Measurements from ENCODE around the gene FKBP14.

Gene FKBP14

GRCh38 chr7:29989257-29989995, 37.1 kb downstream of the FKBP14 start, which contains the start of gene SCRN1:
Gene SCRN1, minus strand, starts transcription at chr7:29989801. Its CDS starts 20,734 bp downstream, at chr7:29969067.
- no peak for TF ChIP-seq CTCF (IDR thresholded peaks at IDR 0.05; ENCODE audit: low read depth, low read length)
- Histone ChIP-seq H3K27ac (peak within 1 kb of the TSS; percentile 88), H3K4me3 (ENCODE audit: low read depth, low read length) (peak within 1 kb of the TSS; percentile 99), H3K27me3 (ENCODE audit: insufficient read depth, low read depth, severe bottlenecking) (no peaks in the 10 kb centered on the region), H3K36me3 (peaks cover 7% of the 10 kb centered on the region), H3K9me3 (ENCODE audit: severe bottlenecking) (peaks cover 5% of the 10 kb centered on the region)
- peak; percentile 76 for DNase-seq

GRCh38 chr7:29988424-29989256, 37.9 kb downstream of the FKBP14 start:
- Histone ChIP-seq H3K27me3 (ENCODE audit: insufficient read depth, low read depth, severe bottlenecking) (no peaks in the 10 kb centered on the region), H3K4me3 (ENCODE audit: low read depth, low read length) (peak overlapping the region; percentile 99), H3K27ac (peak overlapping the region; percentile 88), H3K36me3 (peaks cover 7% of the 10 kb centered on the region), H3K9me3 (ENCODE audit: severe bottlenecking) (peaks cover 4% of the 10 kb centered on the region)
- no peak for TF ChIP-seq CTCF (IDR thresholded peaks at IDR 0.05; ENCODE audit: low read depth, low read length)
- peak; percentile 71 for DNase-seq

- Histone ChIP-seq H3K9me3 (ENCODE audit: severe bottlenecking) (peaks cover 2% of the 10 kb centered on the region), H3K36me3 (peaks cover 7% of the 10 kb centered on the region), H3K27me3 (ENCODE audit: insufficient read depth, low read depth, severe bottlenecking) (no peaks in the 10 kb centered on the region), H3K4me3 (ENCODE audit: low read depth, low read length) (peak overlapping the region; percentile 99), H3K27ac (no peak overlapping the region)
- DNase-seq: no peak
- TF ChIP-seq CTCF (IDR thresholded peaks at IDR 0.05; ENCODE audit: low read depth, low read length): no peak
Measured at GRCh38 chr7:29987811-29988317, 38.6 kb downstream of the FKBP14 start.

- Histone ChIP-seq H3K9me3 (ENCODE audit: severe bottlenecking) (no peaks in the 10 kb centered on the region), H3K27me3 (ENCODE audit: insufficient read depth, low read depth, severe bottlenecking) (no peaks in the 10 kb centered on the region), H3K36me3 (peaks cover 9% of the 10 kb centered on the region), H3K27ac (no peak overlapping the region), H3K4me3 (ENCODE audit: low read depth, low read length) (no peak overlapping the region)
- no peak for TF ChIP-seq CTCF (IDR thresholded peaks at IDR 0.05; ENCODE audit: low read depth, low read length)
- DNase-seq: no peak
Measured at GRCh38 chr7:29987083-29987482, 39.4 kb downstream of the FKBP14 start.

GRCh38 chr7:29980151-29980550, 46.4 kb downstream of the FKBP14 start:
- Histone ChIP-seq H3K9me3 (ENCODE audit: severe bottlenecking) (no peaks in the 10 kb centered on the region), H3K27me3 (ENCODE audit: insufficient read depth, low read depth, severe bottlenecking) (no peaks in the 10 kb centered on the region), H3K27ac (no peak overlapping the region), H3K4me3 (ENCODE audit: low read depth, low read length) (no peak overlapping the region), H3K36me3 (peaks cover 4% of the 10 kb centered on the region)
- DNase-seq: no peak
- TF ChIP-seq CTCF (IDR thresholded peaks at IDR 0.05; ENCODE audit: low read depth, low read length): no peak
